M059J (cell line): ENCODE results near the gene CST6. TPM values are rescaled to one million over a fixed set of nuclear protein-coding genes. Genes with fewer than 3 reads are reported as not detected.
A peak's percentile ranks its signal among the peaks of the same experiment; 100 is the strongest.

Experiments
- DNase-seq: peaks from one replicate; pipeline ENCODE4 v3.0.0-alpha.2; 2012; ENCODE audit warnings: low read depth
- total RNA-seq: library from RNA; depleted of rRNA; stranded (reverse); fragments of >200 nt; shearing (Covaris generic); gene quantifications from 2 replicates; pipeline ENCODE4 v1.2.3, GENCODE V29; 2014; rRNA removed

CST6 gene, protein sequence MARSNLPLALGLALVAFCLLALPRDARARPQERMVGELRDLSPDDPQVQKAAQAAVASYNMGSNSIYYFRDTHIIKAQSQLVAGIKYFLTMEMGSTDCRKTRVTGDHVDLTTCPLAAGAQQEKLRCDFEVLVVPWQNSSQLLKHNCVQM
- 0.20 TPM in 1 of 2 replicates, not detected in the other for total RNA-seq

DNA sequence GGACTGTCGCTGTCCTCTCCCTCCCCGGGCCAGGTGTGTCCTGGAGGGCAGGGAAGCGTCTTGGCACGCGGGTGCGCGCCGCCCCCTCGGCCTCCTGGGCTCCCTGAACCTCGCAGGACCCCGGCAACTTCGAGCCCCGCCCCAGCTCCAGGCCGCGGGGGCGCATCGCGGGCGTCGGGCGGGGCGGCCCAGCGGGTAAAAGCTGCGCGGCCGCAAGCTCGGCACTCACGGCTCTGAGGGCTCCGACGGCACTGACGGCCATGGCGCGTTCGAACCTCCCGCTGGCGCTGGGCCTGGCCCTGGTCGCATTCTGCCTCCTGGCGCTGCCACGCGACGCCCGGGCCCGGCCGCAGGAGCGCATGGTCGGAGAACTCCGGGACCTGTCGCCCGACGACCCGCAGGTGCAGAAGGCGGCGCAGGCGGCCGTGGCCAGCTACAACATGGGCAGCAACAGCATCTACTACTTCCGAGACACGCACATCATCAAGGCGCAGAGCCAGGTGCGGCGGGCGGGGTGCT lies at the start of gene CST6:
TSS of gene CST6 (plus strand) at position 224 of the 519 bp plus-strand sequence. CDS start at position 261, 37 bp downstream.
- no peak for DNase-seq

DNA sequence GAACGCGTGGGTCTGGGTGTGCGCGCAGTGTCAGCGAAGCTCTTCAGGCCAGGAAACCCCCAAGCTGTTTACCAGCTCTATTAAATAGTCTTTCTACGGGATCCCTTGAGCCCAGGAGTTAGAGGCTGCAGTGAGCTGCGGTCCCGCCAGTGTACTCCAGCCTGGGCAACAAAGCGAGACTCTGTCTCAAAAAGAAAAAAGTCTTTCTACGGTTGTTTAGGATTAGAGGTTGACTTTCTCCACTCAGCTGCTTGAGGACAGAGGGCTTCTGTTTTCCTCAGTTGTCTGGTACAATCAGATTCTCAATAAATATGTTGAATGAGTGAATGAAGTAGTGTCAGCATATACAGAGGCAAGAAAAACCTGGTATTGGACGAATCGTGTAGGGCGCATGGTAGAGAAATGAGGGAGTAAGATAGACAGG lies 49.7 kb upstream of the CST6 start:
- DNase-seq = no peak

DNA sequence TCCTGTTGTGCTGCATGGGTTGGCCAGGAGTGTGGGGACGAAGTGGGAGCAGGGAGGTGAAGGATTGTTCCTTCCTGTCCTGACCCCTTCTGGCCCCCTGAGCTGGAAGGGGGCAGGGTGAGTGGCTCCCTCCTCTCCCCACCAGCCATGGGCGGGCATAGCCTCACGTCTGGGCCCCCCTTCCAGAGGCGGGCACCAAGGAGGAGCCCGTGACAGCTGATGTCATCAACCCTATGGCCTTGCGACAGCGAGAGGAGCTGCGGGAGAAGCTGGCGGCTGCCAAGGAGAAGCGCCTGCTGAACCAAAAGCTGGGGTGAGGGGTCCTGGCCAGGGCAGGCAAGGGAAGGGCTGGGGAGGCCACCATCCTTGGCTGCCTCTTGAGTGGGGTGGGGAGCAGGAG lies 46.9 kb upstream of the CST6 start:
- no peak for DNase-seq

DNA sequence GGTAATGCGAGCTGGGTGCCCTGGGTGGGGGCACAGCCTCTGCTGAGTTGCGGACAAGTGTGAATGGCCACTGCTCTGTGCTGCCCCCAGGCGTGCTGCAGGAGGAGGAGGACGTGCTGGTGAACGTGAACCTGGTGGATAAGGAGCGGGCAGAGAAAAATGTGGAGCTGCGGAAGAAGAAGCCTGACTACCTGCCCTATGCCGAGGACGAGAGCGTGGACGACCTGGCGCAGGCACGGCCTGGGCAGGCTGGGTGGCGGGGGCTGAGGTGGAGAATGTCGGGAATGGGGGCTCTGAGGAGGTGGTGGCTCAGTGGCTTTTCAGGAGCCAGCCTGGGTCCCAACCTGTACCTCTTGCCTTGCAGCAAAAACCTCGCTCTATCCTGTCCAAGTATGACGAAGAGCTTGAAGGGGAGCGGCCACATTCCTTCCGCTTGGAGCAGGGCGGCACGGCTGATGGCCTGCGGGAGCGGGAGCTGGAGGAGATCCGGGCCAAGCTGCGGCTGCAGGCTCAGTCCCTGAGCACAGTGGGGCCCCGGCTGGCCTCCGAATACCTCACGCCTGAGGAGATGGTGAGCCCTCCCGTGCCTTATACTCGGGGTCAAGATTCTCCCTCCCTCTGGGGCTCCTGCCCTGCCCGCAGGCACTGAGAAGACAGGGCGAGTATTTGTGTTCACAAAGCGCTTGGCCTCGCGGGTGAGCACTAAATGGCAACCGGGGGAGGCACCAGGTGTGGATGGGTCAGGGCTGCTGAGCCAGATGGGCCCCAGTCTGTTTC lies 45.6 kb upstream of the CST6 start:
- no peak for DNase-seq

DNA sequence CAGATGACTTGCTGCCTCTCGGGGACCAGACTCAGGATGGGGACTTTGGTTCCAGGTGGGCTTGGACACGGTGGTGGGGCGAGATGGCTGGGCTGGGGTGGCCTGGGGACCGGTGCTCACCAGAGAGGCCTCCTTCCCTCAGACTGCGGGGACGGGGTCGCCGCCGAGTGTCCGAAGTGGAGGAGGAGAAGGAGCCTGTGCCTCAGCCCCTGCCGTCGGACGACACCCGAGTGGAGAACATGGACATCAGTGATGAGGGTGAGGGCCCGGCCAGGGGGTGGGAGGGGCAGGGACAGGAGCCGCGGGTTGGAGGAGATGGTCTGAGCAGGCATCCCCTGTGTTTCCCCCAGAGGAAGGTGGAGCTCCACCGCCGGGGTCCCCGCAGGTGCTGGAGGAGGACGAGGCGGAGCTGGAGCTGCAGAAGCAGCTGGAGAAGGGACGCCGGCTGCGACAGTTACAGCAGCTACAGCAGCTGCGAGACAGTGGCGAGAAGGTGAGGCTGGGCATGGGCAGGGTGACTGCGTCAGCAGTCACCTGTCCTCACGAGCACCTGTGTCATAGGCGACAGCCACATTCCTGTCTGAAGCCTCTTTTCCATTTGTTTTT lies 44.4 kb upstream of the CST6 start:
- DNase-seq = no peak

DNA sequence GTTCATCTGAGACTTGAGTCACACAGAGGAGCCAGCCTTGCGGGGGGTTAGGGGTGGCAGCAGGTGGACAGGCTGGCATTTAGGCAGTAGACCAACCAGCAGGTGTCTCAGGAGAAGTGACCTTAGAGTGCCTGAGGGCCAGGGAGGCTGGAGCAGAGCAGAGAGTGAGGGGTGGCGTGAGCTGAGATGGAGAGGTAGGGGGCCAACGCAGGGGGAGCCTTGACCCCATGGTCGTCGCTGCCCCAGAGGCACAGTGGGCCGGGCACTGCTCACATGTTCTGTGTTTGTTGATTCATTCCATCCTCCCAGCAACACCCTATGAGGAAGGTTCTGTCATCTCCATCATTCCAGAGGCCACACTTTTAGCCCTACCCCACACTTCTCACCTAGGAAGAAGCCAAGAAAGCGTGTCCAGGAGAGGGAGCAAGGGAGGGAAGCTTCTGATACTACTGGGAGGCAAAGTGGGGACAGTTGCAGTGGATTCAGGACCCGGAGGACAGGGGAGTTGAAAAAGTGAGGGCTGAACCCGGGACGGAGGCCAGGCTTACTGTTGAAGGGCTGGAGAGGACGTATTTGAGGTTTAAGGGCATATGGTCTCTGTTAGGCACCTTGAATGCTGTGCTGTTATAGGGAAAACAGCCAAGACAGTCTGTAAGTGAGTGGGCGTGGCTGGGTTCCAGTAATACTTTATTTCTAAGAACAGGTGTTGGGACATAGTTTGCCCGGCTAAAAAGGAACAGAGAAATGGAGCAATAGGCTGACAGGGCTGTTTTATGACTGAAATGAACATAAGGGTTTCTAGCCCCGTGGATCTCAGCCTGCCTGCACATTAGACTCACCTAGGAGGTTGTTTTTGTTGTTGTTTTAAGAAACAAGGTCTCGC lies 43.0 kb upstream of the CST6 start:
- no peak for DNase-seq

DNA sequence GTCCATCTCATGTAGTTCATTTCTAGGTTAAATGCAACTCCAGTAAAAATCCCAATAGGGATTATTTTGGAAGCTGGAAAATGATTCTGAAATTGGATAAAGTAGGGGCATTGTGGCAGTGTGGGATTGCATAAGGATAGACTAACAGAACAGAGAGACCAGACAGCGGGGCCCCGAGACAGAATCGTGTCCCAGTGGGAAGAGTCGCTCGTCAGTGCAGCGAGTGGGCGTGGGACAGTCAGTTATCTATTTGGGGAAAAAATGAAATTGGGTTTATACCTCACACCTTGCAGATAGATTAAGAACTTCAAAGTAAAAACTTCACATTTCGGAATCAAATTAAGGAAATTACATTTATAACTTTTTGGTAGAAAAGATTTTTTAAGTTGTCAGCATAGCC lies 39.7 kb upstream of the CST6 start:
- DNase-seq = no peak

DNA sequence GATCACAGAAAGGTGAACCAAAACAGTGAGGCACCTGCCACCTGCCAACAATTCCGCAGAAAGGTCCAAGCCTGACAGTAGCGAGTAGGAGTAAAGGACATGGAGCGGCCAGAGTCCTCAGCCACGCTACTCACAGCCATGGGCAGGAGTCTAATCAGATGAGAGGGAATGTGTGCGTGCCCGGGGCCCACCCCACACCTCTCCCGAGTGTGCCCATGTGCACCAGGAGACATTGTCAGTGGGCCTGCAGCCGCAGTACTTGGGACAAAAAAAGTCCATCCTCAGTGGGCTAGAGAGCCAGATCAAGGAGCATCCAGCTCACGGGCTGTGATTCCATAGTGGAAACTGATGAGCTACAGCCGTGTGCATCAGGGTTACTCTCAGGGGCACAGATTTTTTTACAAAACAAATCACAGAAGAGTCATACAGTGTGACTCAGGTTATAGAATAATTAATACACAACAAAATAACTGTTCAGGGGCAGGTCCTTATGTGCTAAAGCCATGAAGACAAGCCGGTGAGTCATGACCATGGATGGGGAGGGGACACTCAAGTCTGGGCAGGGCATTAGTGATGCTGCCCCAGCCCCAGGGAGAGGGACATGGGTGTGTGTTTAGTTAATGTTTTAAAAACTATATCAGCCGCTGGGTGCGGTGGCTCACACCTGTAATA lies 38.2 kb upstream of the CST6 start:
- DNase-seq = peak; percentile 63

DNA sequence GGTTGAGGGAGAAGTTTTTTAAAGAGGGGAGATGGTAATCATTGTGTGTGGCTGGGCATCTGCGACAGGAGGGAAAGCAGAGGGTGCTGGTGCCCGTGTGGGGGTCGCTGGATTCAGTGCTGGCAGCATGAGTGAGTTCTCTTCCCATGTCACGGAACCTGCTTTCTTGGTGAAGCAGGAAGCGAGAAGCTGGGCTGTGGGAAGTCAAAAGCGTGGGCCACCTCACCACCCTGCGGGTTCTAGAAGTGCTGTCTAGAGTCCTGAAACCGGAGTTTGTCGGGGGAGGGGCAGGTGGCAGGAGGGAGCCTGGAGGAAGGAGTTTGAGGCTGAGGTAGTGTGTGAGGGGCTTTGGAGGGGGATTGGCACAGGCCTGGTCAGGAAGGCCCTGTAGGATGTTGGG lies 36.0 kb upstream of the CST6 start:
- no peak for DNase-seq

DNA sequence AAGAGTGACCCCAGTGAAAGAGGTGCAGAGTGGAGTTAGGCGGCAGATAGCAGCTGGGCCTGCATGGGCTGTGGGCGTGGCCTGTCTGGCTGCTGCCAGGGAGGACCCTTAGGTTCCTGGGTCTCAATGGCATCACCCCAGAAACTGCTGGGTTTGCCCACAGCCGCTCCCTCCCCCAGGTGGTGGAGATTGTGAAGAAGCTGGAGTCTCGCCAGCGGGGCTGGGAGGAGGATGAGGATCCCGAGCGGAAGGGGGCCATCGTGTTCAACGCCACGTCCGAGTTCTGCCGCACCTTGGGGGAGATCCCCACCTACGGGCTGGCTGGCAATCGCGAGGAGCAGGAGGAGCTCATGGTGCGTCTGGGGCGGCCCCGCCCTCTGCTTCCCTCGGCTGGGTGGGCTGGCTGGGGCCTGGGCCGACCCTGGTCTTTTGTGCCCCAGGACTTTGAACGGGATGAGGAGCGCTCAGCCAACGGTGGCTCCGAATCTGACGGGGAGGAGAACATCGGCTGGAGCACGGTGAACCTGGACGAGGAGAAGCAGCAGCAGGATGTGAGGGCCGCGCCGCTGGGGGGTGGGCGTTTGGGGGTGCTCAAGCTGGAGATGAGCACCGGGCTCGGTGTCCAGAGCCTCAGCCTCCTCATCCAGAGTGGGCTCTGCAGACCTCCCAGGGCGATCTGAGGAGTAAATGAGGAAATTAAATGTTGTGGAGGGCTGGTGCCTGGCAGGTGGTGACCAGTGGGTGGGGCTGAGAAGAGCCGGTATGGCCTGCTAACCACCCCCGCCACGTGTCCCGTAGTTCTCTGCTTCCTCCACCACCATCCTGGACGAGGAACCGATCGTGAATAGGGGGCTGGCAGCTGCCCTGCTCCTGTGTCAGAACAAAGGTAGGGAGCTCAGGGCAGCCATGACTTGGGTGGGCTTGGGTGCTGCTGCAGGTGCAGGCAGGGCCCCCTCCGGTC lies 35.3 kb upstream of the CST6 start:
- DNase-seq = no peak

DNA sequence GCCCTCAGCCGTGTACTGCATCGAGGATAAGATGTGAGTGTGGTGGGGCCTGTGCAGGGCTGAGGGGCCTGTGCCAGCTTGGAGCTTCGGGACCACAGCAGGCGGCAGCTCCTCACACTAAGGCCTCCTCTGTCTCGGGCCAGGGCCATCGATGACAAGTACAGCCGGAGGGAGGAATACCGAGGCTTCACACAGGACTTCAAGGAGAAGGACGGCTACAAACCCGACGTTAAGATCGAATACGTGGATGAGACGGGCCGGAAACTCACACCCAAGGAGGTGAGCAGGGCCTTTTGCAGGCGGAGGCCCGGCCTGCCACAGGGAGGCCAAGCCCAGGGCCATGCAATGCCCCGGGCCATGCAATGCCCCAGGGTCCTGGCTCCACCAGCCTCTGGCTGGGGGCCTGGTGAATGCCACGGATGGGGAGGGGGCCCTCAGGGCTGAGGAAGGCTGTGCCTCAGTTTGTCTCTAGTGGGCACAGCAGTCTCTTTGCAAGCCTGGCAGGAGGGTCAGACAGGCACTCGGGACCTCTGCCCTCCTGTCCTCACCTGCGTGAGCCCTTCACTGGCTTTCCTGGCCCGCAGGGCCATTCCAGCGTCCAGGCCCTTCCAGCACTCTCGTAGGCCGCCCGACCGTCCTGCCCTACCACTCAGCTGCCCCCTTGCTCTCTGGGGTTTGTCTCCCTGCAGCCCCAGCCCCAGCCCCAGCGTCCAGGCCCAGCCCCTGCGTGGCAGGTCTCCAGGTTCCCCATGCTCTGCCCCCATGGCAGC lies 34.0 kb upstream of the CST6 start:
- DNase-seq = no peak

DNA sequence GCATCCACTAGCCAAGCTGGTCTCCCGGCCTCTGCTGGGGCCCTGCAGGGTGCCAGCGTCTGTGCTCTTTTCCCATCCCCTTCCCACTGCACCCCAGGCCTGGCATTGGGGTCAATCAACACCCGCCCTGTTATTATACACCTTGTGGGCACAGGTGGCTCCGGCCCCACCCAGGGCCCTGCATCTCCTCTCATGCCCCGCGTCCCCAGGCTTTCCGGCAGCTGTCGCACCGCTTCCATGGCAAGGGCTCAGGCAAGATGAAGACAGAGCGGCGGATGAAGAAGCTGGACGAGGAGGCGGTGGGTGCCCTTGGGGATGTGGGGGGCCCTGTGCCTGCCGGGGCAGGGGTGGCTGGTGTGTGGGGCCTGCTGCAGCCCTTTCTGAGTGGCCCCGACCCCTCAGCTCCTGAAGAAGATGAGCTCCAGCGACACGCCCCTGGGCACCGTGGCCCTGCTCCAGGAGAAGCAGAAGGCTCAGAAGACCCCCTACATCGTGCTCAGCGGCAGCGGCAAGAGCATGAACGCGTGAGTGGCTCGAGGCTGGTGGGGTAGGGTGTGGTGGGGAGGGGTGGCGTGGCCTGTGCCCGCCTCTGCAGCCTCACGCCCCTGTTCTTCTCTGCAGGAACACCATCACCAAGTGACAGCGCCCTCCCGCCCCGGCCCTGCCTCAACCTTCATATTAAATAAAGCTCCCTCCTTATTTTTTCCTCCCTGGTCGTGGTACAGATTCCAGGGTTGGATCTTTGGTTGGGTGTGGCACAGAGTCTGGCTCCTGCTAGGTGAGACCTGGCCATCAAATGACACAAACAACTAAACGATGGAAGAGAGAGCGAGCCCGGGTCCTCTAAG lies 33.2 kb upstream of the CST6 start:
- no peak for DNase-seq

DNA sequence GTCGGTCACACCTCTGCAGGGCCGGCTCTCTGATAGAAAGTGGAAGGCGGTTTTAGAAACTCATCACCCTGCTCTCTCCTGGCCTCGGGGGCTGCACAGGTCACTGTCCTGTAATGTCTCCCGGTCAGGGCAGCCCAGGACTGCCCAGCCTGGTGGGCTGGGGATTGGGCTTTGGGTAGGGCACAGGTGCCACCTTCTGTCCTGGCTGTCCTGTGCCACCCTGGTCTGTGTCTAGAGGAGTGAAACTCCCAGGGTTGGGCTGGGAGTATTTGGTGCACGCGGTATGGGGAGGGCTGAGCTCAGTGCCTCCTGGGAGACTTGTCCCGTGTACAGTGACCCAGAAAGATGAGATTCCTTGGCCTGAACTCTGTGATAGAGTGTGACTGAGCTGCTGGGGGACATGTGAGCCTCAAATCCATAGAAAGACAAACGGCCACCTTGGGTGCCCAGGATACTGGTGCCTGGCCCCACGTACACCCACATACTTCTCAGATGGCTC lies 32.5 kb upstream of the CST6 start:
- DNase-seq = no peak

DNA sequence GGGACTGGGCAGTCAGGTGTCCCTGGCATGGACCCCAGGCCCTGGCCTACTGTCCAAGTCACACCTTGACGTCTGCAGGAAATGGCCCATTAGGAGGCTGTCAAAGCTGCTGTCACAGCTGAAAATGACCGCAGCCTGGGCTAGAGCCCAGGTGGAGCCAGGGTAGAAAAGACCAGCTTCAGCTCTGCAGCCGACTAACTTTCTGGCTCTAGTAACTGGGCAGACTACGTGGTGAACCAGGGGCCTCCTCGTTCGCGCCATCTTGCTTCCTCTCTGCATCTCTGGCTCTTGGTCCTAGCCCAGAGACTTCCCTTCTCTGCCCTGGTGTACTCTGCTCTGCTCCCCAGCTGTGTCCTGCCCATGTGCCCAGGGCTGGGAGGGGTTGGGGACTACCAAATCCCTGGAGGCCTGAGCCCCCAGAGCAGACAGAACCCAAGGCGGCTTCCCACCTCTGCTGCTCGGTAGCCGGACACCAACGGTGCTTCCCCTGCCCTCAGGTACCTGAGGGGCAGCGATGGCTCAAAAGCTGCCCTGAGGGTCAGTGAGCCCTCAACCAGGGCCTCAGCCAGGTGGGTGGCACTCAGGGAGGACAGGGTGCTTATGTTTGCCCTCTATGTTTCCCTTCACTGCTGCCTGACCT lies 30.6 kb upstream of the CST6 start:
- DNase-seq = no peak

DNA sequence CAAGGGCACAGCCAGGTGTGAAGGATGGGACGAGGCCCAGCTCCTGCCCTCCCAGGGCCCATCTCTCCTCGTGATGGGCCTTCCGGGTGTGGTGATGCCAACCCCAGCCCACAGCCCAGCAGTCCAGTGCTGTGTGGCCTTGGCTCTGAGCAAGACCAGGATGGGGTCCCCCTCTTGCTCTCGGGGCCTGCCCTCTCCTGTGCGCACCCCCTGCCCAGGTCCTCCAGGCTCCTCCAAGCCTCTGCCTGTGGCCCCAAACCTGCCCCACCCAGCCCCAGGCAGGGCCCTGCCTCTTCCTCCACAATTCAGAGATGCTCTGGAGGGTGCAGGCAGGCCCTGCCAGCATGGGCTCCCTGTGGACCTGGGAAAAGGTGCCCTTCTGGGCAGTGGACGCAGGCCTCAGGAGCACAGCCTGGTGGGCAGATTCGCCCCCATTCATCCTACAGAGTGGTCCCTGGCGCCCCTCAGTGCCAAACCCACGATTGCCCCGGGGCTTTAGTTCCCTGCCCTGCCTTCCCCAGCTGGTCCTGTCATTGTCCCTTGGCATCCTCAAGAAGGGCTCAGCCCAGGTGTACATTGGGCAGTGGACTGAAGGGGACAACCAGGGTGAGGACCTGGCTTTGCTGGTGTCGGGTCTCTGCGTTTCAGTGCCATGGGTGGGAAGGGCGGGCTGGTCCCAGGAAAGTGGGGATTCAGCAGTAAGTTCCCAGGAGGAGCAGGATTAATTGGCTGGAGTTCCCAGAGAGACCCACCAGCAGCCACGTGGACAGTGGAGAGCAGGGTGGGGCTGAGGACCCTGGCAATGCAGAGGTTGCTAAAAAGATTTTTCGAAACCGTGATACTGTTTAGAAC lies 29.6 kb upstream of the CST6 start:
- no peak for DNase-seq

DNA sequence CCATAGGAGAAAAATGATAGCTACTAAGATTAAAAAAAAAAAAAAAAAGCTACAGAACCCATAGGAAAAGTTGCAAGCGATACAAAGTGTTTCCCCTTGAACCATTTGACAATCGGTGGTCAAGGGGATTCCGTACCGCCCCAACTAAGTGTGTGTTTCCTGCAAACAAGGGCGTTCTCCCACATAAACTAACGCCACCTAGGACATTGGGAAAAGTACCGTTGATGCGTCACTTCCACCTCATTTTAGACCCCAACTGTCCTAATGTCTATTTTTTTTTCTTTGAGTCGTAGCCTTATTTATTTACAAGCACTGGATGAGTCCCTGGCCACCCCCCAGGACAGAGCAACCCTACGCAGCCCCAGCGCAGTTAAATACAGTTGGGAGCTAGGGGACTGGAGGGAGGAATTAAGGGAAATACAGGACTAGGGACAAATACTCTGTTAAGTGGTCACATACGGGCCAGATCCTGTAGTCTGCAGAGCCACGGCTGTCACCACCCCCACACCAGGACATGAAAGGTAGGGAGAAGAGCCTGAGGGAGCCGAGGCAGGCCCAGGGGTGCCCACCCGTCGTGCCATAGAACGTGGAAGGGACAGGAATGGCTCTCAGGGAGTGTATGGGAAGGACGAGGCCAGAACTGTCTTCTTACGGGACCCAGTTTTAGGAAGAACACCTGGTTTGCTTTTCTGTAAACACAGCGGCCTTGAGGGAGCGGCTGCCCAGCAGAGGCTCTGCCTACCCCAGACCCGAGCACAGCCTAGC lies 28.8 kb upstream of the CST6 start:
- DNase-seq = no peak
